H1 (cell line): ENCODE results near the gene SIPA1L3. TPM values are rescaled to one million over a fixed set of nuclear protein-coding genes. Genes with fewer than 3 reads are reported as not detected.

Source experiments
- CBX5 ChIP-seq: fragments of 300-800, 300-1000 bp; sonication (generic); IDR thresholded peaks from 2 replicates; pipeline ENCODE4 v1.7.1; 2016; ENCODE audit warnings: antibody characterized with exemption, low read length, low read depth
- CHD1 ChIP-seq: IDR thresholded peaks from 2 replicates; pipeline ENCODE4 v1.6.1; 2012; ENCODE audit warnings: low read depth, low read length, improper control_type of control experiment
- KDM1A ChIP-seq: fragments of 200-600, 300-600 bp; sonication (generic); IDR thresholded peaks from 2 replicates; pipeline ENCODE4 v1.7.1; 2016; ENCODE audit warnings: mild to moderate bottlenecking, low read length, borderline replicate concordance
- SIN3A ChIP-seq, 2 experiments: IDR thresholded peaks in 1 of 2; conservative IDR thresholded peaks in 1 of 2; 2 replicates each; pipeline ENCODE4 v1.6.1; 2011 to 2012; ENCODE audit warnings: low read length in 2 of 2, improper control_type of control experiment in 1 of 2, low read depth in 1 of 2, mild to moderate bottlenecking in 1 of 2
- polyA plus RNA-seq, 7 experiments: library from polyadenylated mRNA; depleted of rRNA in 3 of 7; stranded (reverse) in 5 of 7; unstranded in 2 of 7; fragments of >200 nt in 5 of 7; fragments of 200-250 nt in 2 of 7; gene quantifications; 1 replicate in 5 of 7; 2 replicates in 1 of 7; 4 replicates in 1 of 7; pipeline versions ENCODE4 v1.2.1 to v1.2.3, GENCODE V29; 2011 to 2013; ENCODE audit warnings: missing spikeins in 2 of 7, mixed read lengths in 2 of 7
- total RNA-seq: library from RNA; stranded (reverse); fragmentation: NEBNext Ultra II Directional; extraction: Animal tissue kit (Norgen Biotek cat#: 25700); gene quantifications from 2 replicates; pipeline ENCODE4 v1.2.1, GENCODE V29; 2021

Gene SIPA1L3
- total and polyA plus RNA-seq, 2 of the 8 experiments (the other 6 are each of a cell fraction or from before 2014, with no cell fraction given), result 15.0 to 54.9 TPM

GRCh38 chr19:38093587-38093986 lies 186.6 kb downstream of the SIPA1L3 start (continued):
- TF ChIP-seq KDM1A (no peak), CBX5 (no peak), CHD1 (no peak), SIN3A (conservative IDR thresholded peaks at IDR 0.05 in 1 of 2, IDR thresholded peaks at IDR 0.05 in 1 of 2; ENCODE audit: low read depth in 1 of 2, low read length in 2 of 2) (no peak)
